CD14-positive monocyte (primary cell): ENCODE results near the gene C12orf75. TPM values are rescaled to one million over a fixed set of nuclear protein-coding genes. Genes with fewer than 3 reads are reported as not detected.

ENCODE experiments used
- DNase-seq, 3 donors: peaks; one replicate each; pipeline ENCODE4 v3.0.0-alpha.2; 2011 to 2022
- H2AFZ ChIP-seq: 2 replicates; pipeline ENCODE4 v1.6.0; 2012; ENCODE audit warnings: mild to moderate bottlenecking, low read depth, low read length, inconsistent platforms; ENCODE audit not compliant: insufficient read depth, poor library complexity, severe bottlenecking
- H3K27ac ChIP-seq, 2 donors: 1 replicate in 1 of 2; 2 replicates in 1 of 2; pipeline ENCODE4 v1.5.1; 2012 to 2013; ENCODE audit warnings: low read length in 2 of 2, control low read depth in 1 of 2, inconsistent platforms in 1 of 2, low read depth in 1 of 2, mild to moderate bottlenecking in 1 of 2
- H3K27me3 ChIP-seq, 2 donors: one replicate each; pipeline versions ENCODE4 v1.6.0 to v1.6.1; 2011 to 2013; ENCODE audit warnings: low read length in 2 of 2; ENCODE audit not compliant: control insufficient read depth in 2 of 2, insufficient read depth in 2 of 2
- H3K36me3 ChIP-seq, 2 donors: replicated peaks in 1 of 2; 1 replicate in 1 of 2; 2 replicates in 1 of 2; pipeline versions ENCODE4 v1.5.1 to v1.6.1; 2012 to 2013; ENCODE audit warnings: low read length in 2 of 2, control low read depth in 1 of 2, inconsistent platforms in 1 of 2, mild to moderate bottlenecking in 1 of 2; ENCODE audit not compliant: insufficient read depth in 2 of 2, control insufficient read depth in 1 of 2
- H3K4me1 ChIP-seq, 2 donors: 1 replicate in 1 of 2; 2 replicates in 1 of 2; pipeline versions ENCODE4 v1.5.1 to v1.6.1; 2012 to 2013; ENCODE audit warnings: low read length in 2 of 2, control low read depth in 1 of 2, inconsistent platforms in 1 of 2, mild to moderate bottlenecking in 1 of 2, moderate library complexity in 1 of 2; ENCODE audit not compliant: insufficient read depth in 2 of 2, control insufficient read depth in 1 of 2
- H3K4me2 ChIP-seq: replicated peaks from 2 replicates; pipeline ENCODE3; 2012; ENCODE audit warnings: low read length, moderate library complexity, mild to moderate bottlenecking; ENCODE audit not compliant: poor library complexity, severe bottlenecking; ENCODE audit errors: extremely low read depth
- H3K4me3 ChIP-seq, 3 experiments: fragments of 200-600 bp in 1 of 3; sonication (generic) in 1 of 3; replicated peaks in 1 of 3; 1 replicate in 2 of 3; 2 replicates in 1 of 3; pipeline ENCODE4 v1.5.1; 2011 to 2013; ENCODE audit warnings: low read length in 3 of 3, mild to moderate bottlenecking in 3 of 3, control low read depth in 2 of 3, low read depth in 2 of 3, inconsistent platforms in 1 of 3, moderate library complexity in 1 of 3
- H3K79me2 ChIP-seq: 2 replicates; pipeline ENCODE4 v1.6.0; 2012; ENCODE audit warnings: mild to moderate bottlenecking, control low read depth, inconsistent platforms, low read length, moderate library complexity; ENCODE audit not compliant: insufficient read depth
- H3K9ac ChIP-seq: 2 replicates; pipeline ENCODE4 v1.6.0; 2017; ENCODE audit warnings: low read length, mild to moderate bottlenecking; ENCODE audit not compliant: insufficient read depth, poor library complexity, severe bottlenecking
- H3K9me3 ChIP-seq, 2 donors: replicated peaks in 1 of 2; 1 replicate in 1 of 2; 2 replicates in 1 of 2; pipeline versions ENCODE4 v1.5.1 to v1.6.1; 2012 to 2013; ENCODE audit warnings: low read length in 2 of 2, control low read depth in 1 of 2; ENCODE audit not compliant: control insufficient read depth in 1 of 2, insufficient read depth in 1 of 2
- H4K20me1 ChIP-seq: 2 replicates; pipeline ENCODE4 v1.6.0; 2012; ENCODE audit warnings: mild to moderate bottlenecking, low read length, control low read depth, moderate library complexity; ENCODE audit not compliant: insufficient read depth
- H3K27ac Mint-ChIP-seq, 7 donors: one replicate each; pipeline ENCODE4 v1.8.0; 2020; ENCODE audit warnings: mild to moderate bottlenecking in 7 of 7, mixed read lengths in 7 of 7, moderate library complexity in 6 of 7, inconsistent platforms in 2 of 7
- H3K27me3 Mint-ChIP-seq, 3 donors: one replicate each; pipeline ENCODE4 v1.8.0; 2021 to 2022; ENCODE audit warnings: low read depth in 3 of 3, mild to moderate bottlenecking in 3 of 3, mixed read lengths in 3 of 3, moderate library complexity in 3 of 3, inconsistent platforms in 1 of 3
- H3K36me3 Mint-ChIP-seq, 2 donors: one replicate each; pipeline ENCODE4 v1.8.0; 2020; ENCODE audit warnings: mixed read lengths in 2 of 2, inconsistent platforms in 1 of 2, mild to moderate bottlenecking in 1 of 2
- H3K4me1 Mint-ChIP-seq: one replicate; pipeline ENCODE4 v1.8.0; 2020; ENCODE audit warnings: mild to moderate bottlenecking, mixed read lengths
- H3K4me3 Mint-ChIP-seq, 2 donors: one replicate each; pipeline ENCODE4 v1.8.0; 2020; ENCODE audit warnings: mild to moderate bottlenecking in 2 of 2, mixed read lengths in 2 of 2, moderate library complexity in 1 of 2
- H3K9me3 Mint-ChIP-seq, 7 donors: one replicate each; pipeline ENCODE4 v1.8.0; 2020 to 2022; ENCODE audit warnings: mixed read lengths in 7 of 7, mild to moderate bottlenecking in 6 of 7, moderate library complexity in 6 of 7, inconsistent platforms in 2 of 7
- WGBS: methylation state at CpG from one replicate; pipeline ENCODE4 v1.1.5; 2013; ENCODE audit warnings: missing lambda C conversion rate; ENCODE audit not compliant: insufficient coverage; 5-methylcytosine and 5-hydroxymethylcytosine counted together
- intact Hi-C, 2 donors: fragments of 100-400 bp; cut with micrococcal nuclease; formaldehyde crosslinking; loops; one replicate each; pipeline versions ENCODE4 v1.15.0 to v1.15.1; 2023
- polyA plus RNA-seq, 3 donors: library from polyadenylated mRNA; depleted of rRNA in 1 of 3; unstranded in 2 of 3; stranded (reverse) in 1 of 3; fragments of 300-500 nt in 2 of 3; fragments of >200 nt in 1 of 3; fragmentation: Illumina TruSeq in 2 of 3; gene quantifications; 1 replicate in 2 of 3; 2 replicates in 1 of 3; pipeline ENCODE4 v1.2.3, GENCODE V29; 2012 to 2021
- TF ChIP-seq, protein P1 (sequence below): fragments of 200-600 bp; IDR thresholded peaks from one replicate; pipeline ENCODE4 v1.8.0; 2022; ENCODE audit warnings: antibody characterized with exemption, mild to moderate bottlenecking

The C12orf75 gene
- polyA plus RNA-seq, 3 donors = 0.45 to 0.73 (median 0.73) TPM

DNA sequence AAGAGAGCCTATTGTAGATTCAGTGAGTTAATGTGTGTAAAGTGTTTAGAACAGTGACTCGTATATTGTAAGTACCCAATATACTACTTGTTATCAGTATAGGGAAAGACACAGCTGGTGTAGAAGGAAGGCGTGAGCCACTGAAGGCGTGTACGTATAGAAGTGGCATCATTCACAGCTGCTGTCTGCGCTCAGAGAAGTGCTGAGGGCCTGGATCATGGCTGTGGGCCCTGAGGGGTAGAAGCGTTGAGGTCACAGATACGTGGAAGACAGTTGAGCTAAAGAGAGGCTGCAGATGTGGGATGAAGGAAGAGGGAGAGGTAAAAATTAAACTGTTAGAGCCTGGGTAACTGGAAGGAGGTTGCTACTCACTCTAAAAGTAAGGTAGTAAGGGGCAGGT, 5.9 kb downstream of the C12orf75 start:
- H3K4me1 Mint-ChIP-seq = peaks cover 28% of the 10 kb centered on the region
- Histone ChIP-seq H4K20me1 (no peaks in the 10 kb centered on the region), H2AFZ (no peak overlapping the region), H3K4me1 (peaks cover 24 to 32% of the 10 kb centered on the region in 2 donors), H3K79me2 (peaks cover 16% of the 10 kb centered on the region), H3K4me3 (no peak overlapping the region), H3K27ac (no peak overlapping the region), H3K4me2 (no peak overlapping the region), H3K36me3 (no peaks in the 10 kb centered on the region), H3K9me3 (peaks cover 0 to 7% of the 10 kb centered on the region in 2 donors), H3K9ac (no peak overlapping the region), H3K27me3 (peaks cover 0 to 3% of the 10 kb centered on the region in 2 donors)
- H3K4me3 Mint-ChIP-seq = no peak overlapping the region
- intact Hi-C loops = no loop called here
- H3K36me3 Mint-ChIP-seq = peaks cover 0 to 8% of the 10 kb centered on the region in 2 donors
- peaks cover 3 to 14% (median 10%) of the 10 kb centered on the region in 3 donors for H3K27me3 Mint-ChIP-seq
- TF ChIP-seq, protein P1, sequence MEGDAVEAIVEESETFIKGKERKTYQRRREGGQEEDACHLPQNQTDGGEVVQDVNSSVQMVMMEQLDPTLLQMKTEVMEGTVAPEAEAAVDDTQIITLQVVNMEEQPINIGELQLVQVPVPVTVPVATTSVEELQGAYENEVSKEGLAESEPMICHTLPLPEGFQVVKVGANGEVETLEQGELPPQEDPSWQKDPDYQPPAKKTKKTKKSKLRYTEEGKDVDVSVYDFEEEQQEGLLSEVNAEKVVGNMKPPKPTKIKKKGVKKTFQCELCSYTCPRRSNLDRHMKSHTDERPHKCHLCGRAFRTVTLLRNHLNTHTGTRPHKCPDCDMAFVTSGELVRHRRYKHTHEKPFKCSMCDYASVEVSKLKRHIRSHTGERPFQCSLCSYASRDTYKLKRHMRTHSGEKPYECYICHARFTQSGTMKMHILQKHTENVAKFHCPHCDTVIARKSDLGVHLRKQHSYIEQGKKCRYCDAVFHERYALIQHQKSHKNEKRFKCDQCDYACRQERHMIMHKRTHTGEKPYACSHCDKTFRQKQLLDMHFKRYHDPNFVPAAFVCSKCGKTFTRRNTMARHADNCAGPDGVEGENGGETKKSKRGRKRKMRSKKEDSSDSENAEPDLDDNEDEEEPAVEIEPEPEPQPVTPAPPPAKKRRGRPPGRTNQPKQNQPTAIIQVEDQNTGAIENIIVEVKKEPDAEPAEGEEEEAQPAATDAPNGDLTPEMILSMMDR = no peak
- no peak overlapping the region for H3K27ac Mint-ChIP-seq
- WGBS = 89% methylated on average over 6 of the region's 7 CpGs
- peaks cover 7 to 18% (median 11%) of the 10 kb centered on the region in 7 donors for H3K9me3 Mint-ChIP-seq
- DNase-seq = no peak

DNA sequence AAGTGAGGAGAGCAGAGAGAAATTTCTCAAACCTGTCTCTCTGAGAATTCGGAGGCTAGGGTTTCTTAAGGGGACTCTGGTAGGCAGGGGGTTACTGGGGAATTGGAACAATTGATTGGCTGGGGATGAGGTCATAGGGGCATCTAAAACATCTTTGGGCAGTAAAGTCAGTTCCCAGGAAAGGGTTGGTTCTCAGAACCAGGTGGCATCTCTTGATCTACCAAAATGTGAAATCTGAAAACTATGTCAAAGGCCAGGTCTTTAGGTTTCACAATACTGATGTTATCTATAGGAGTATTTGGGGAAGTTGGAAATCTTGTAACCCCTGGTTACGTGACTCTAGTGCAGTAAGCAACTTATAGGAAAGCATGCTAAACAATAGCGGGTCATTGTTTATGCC, 6.9 kb downstream of the C12orf75 start:
- Histone ChIP-seq H2AFZ (no peak overlapping the region), H3K79me2 (peaks cover 10% of the 10 kb centered on the region), H3K27me3 (no peaks in the 10 kb centered on the region), H3K27ac (no peak overlapping the region), H3K36me3 (no peaks in the 10 kb centered on the region), H3K4me2 (no peak overlapping the region), H4K20me1 (no peaks in the 10 kb centered on the region), H3K4me3 (no peak overlapping the region), H3K9ac (no peak overlapping the region), H3K4me1 (peaks cover 19 to 28% of the 10 kb centered on the region in 2 donors), H3K9me3 (peaks cover 0 to 11% of the 10 kb centered on the region in 2 donors)
- TF ChIP-seq, protein P1 = no peak
- H3K4me1 Mint-ChIP-seq = peaks cover 22% of the 10 kb centered on the region
- H3K27ac Mint-ChIP-seq = peak overlapping the region in 1 of 7 donors; percentile 63
- peak in 1 of 3 donors; percentile 23 for DNase-seq
- intact Hi-C loops = no loop called here
- peaks cover 0 to 5% (median under 1%) of the 10 kb centered on the region in 3 donors for H3K27me3 Mint-ChIP-seq
- WGBS = 44% methylated on average over 2 of the region's 3 CpGs
- H3K36me3 Mint-ChIP-seq = peaks cover 0 to 8% of the 10 kb centered on the region in 2 donors
- no peak overlapping the region for H3K4me3 Mint-ChIP-seq
- peaks cover 7 to 22% (median 13%) of the 10 kb centered on the region in 7 donors for H3K9me3 Mint-ChIP-seq
